Lower leg skin (tissue), 4 donors: ENCODE measurements around the gene DISP3. TPM values are rescaled to one million over a fixed set of nuclear protein-coding genes. Genes with fewer than 3 reads are reported as not detected.

ENCODE experiments used
- DNase-seq, 2 donors: peaks; one replicate each; pipeline ENCODE4 v3.0.0-alpha.2; 2019; ENCODE audit warnings: low spot score in 2 of 2
- H3K4me3 ChIP-seq: fragments of 200-600 bp; sonication (generic); 2 replicates; pipeline ENCODE4 v1.5.1; 2017; ENCODE audit warnings: mild to moderate bottlenecking, low read depth; ENCODE audit not compliant: poor library complexity, severe bottlenecking
- POLR2A ChIP-seq, 2 donors: fragments of 450-650 bp; IDR thresholded peaks; one replicate each; pipeline ENCODE4 v1.6.1; 2016 to 2017; ENCODE audit warnings: antibody characterized with exemption in 2 of 2, mild to moderate bottlenecking in 1 of 2, moderate library complexity in 1 of 2
- WGBS, 2 donors: methylation state at CpG; one replicate each; pipeline ENCODE4 v1.1.5; 2018; 5-methylcytosine and 5-hydroxymethylcytosine counted together
- intact Hi-C: fragments of 100-400 bp; cut with DNase I; formaldehyde crosslinking; loops from one replicate; pipeline ENCODE4 v1.15.0; 2023; ENCODE audit warnings: low total_unique reads
- total RNA-seq, 4 donors: library from RNA; depleted of rRNA; stranded (reverse); fragments of >200 nt; gene quantifications; one replicate each; pipeline ENCODE4 v1.1.0, GENCODE V29; 2016
- TF ChIP-seq, protein P1 (sequence below), 3 donors: fragments of 450-650 bp; IDR thresholded peaks; one replicate each; pipeline ENCODE4 v1.5.1; 2016; ENCODE audit warnings: antibody characterized with exemption in 3 of 3, mild to moderate bottlenecking in 3 of 3, moderate library complexity in 2 of 3

Gene DISP3
- total RNA-seq, 4 donors from 2014 or later = not detected

GRCh38 chr1:11518791-11519628 lies 40.1 kb downstream of the DISP3 start:
- WGBS, 2 donors = 80 to 84% methylated on average over 18 of the region's 18 CpGs
- H3K4me3 ChIP-seq = no peak overlapping the region
- DNase-seq = peak in 1 of 2 donors; percentile 78
- intact Hi-C loops = no loop called here
- TF ChIP-seq, protein P1, sequence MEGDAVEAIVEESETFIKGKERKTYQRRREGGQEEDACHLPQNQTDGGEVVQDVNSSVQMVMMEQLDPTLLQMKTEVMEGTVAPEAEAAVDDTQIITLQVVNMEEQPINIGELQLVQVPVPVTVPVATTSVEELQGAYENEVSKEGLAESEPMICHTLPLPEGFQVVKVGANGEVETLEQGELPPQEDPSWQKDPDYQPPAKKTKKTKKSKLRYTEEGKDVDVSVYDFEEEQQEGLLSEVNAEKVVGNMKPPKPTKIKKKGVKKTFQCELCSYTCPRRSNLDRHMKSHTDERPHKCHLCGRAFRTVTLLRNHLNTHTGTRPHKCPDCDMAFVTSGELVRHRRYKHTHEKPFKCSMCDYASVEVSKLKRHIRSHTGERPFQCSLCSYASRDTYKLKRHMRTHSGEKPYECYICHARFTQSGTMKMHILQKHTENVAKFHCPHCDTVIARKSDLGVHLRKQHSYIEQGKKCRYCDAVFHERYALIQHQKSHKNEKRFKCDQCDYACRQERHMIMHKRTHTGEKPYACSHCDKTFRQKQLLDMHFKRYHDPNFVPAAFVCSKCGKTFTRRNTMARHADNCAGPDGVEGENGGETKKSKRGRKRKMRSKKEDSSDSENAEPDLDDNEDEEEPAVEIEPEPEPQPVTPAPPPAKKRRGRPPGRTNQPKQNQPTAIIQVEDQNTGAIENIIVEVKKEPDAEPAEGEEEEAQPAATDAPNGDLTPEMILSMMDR (IDR thresholded peaks at IDR 0.05) = no peak
- no peak for TF ChIP-seq POLR2A (IDR thresholded peaks at IDR 0.05)

DNA sequence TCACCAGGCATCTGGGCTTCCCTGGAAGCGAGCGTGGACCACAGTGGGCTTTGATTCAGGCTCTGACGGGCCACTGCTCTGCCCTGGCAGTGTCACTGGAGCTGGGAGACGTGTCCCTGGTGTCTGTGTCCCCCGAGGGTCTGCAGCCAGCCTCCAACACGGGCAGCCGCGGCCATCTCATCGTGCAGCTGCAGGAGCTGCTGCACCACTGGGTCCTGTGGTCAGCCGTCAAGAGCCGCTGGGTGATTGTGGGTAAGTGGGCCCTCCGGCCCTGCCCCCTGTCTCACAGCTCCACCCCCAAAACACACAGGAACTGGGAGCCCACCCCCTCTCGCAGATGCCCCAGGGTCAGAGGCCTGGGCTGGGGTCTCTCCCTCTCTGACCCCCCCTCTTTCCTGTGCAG lies 40.7 kb downstream of the DISP3 start:
- H3K4me3 ChIP-seq = no peak overlapping the region
- DNase-seq = peak in 1 of 2 donors; percentile 69
- 79 to 87% methylated on average over 10 to 13 of the region's 13 CpGs for WGBS, 2 donors
- TF ChIP-seq POLR2A (IDR thresholded peaks at IDR 0.05) = no peak
- TF ChIP-seq, protein P1 (IDR thresholded peaks at IDR 0.05) = no peak
- intact Hi-C loops = no loop called here

- 90 to 92% methylated on average over 23 of the region's 23 CpGs for WGBS, 2 donors
- intact Hi-C loops = no loop called here
- peak in 1 of 2 donors; percentile 83 for DNase-seq
- TF ChIP-seq, protein P1 (IDR thresholded peaks at IDR 0.05) = no peak
- no peak for TF ChIP-seq POLR2A (IDR thresholded peaks at IDR 0.05)
- H3K4me3 ChIP-seq = no peak overlapping the region
These were observed 41.7 kb downstream of the DISP3 start for GRCh38 chr1:11520531-11521233.

DNA sequence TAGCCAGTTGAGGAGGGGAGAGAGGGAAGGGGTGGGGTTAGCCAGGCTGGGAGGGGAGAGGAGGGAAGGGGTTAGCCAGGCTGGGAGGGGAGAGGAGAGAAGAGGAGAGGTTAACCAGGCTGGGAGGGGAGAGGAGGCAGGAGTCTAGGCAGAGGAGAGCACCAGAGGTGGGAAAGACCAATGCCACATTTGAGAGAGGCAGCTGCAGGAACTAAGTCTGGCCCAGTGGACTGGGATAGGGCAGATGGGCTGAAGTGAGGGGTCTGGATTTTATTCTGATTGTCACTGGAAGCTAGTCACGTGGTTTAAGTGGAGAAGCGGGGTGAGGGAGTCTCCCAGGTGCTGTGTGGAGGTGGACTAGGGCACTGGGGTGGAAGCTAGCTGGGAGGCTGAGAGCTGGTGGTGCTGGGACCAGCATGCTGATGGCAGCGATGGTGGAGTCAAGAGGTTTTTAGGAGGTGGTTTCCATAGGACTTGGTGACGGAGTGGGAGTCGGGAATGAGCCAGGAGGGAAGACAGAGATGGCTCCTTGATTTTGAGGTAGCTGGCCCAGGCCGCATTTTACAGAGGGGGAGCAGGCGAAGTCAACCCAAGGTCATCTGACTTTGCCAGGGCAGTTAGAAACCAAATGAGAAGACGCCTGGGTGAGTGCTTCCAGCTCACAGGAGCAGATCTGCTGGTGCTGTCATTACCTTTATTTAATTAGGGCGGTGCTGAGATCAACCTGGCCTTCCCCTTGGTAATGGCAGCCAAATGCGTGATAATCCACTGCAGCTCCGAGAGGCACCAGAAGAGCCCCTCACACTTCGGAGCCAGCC lies 42.8 kb downstream of the DISP3 start:
- DNase-seq = peak in 1 of 2 donors; percentile 69
- intact Hi-C loops = no loop called here
- TF ChIP-seq POLR2A (IDR thresholded peaks at IDR 0.05) = no peak
- TF ChIP-seq, protein P1 (IDR thresholded peaks at IDR 0.05) = no peak
- 84 to 92% methylated on average over 12 of the region's 12 CpGs for WGBS, 2 donors
- H3K4me3 ChIP-seq = no peak overlapping the region

DNA sequence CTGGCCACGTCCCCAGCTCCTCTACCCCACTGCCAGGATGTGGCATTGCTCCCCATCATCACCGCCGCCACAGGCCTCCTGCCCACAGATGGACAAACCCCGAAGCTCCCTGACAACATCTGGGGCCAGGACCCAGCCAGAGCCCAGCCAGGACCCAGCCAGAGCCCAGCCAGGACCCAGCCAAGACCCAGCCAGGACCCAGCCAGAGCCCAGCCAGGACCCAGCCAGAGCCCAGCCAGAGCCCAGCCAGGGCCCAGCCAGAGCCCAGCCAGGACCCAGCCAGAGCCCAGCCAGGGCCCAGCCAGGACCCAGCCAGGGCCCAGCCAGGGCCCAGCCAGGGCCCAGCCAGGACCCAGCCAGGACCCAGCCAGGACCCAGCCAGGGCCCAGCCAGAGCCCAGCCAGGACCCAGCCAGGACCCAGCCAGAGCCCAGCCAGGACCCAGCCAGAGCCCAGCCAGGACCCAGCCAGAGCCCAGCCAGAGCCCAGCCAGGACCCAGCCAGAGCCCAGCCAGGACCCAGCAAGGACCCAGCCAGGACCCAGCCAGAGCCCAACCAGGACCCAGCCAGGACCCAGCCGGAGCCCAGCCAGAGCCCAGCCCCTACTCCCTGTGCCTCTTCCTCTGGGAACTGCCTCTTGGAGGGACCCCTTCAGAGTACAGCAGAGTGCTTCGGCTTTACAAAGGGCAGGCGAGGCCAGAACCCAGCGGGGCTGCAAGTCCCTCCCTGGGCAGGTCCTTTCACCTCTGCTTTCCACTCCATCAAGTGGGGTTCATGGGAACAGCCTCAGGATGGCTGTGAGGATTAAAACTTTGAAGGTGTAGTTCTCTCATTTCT lies 43.7 kb downstream of the DISP3 start:
- H3K4me3 ChIP-seq = no peak overlapping the region
- DNase-seq = peak in 1 of 2 donors; percentile 72
- 68 to 75% methylated on average over 4 to 8 of the region's 8 CpGs for WGBS, 2 donors
- intact Hi-C loops = no loop called here
- TF ChIP-seq, protein P1 (IDR thresholded peaks at IDR 0.05) = no peak
- TF ChIP-seq POLR2A (IDR thresholded peaks at IDR 0.05) = no peak
